DND-41 (cell line): ENCODE results near the gene CYTL1.

Source experiments
- CTCF ChIP-seq: IDR thresholded peaks from 2 replicates; pipeline ENCODE4 v1.5.1; 2012; ENCODE audit warnings: borderline replicate concordance, low read length, moderate library complexity, mild to moderate bottlenecking; ENCODE audit not compliant: poor library complexity, severe bottlenecking; ENCODE audit errors: extremely low read depth
- EZH2 ChIP-seq: IDR thresholded peaks from 3 replicates; pipeline ENCODE4 v1.6.1; 2012; ENCODE audit warnings: borderline replicate concordance, low read depth, mild to moderate bottlenecking, moderate library complexity, low read length, inconsistent platforms; ENCODE audit not compliant: severe bottlenecking

- TF ChIP-seq CTCF, result no peak
- no peak for TF ChIP-seq EZH2
Measured at GRCh38 chr4:4994312-4995097, 24.8 kb downstream of the CYTL1 start.
